HG03520 (cell line): ENCODE results near the gene EXOC6B.
"Not testable (repeated sequence)": the region's sequence is repeated elsewhere in the genome, so short reads cannot be mapped to it uniquely, and the experiment has no call there.

Experiments
- ATAC-seq: cut with Tn5 transposase; IDR thresholded peaks from one replicate; pipeline ENCODE4 v1.9.1; 2021; ENCODE audit warnings: mild to moderate bottlenecking, moderate library complexity; ENCODE audit not compliant: unreplicated experiment

Gene EXOC6B

GRCh38 chr2:72483346-72483745 is 342.5 kb downstream of the EXOC6B start:
- no peak for ATAC-seq

GRCh38 chr2:72475246-72475645 is 350.6 kb downstream of the EXOC6B start:
- no peak for ATAC-seq

GRCh38 chr2:72457801-72458516 is 367.9 kb downstream of the EXOC6B start:
- no peak for ATAC-seq

- ATAC-seq = no peak
These were observed 371.6 kb downstream of the EXOC6B start for GRCh38 chr2:72454189-72454588.

- no peak for ATAC-seq
These were observed 383.6 kb downstream of the EXOC6B start for GRCh38 chr2:72442270-72442669.

- no peak for ATAC-seq
These were observed 385.9 kb downstream of the EXOC6B start for GRCh38 chr2:72439892-72440291.

- no peak for ATAC-seq
These were observed 387.5 kb downstream of the EXOC6B start for GRCh38 chr2:72438364-72438763.

- ATAC-seq = no peak
These were observed 394.1 kb downstream of the EXOC6B start for GRCh38 chr2:72431737-72432136.

- no peak for ATAC-seq
These were observed 398.6 kb downstream of the EXOC6B start for GRCh38 chr2:72427022-72427861.

- ATAC-seq = no peak
These were observed 399.8 kb downstream of the EXOC6B start for GRCh38 chr2:72425996-72426395.

GRCh38 chr2:72423756-72424155 is 402.1 kb downstream of the EXOC6B start:
- no peak for ATAC-seq

GRCh38 chr2:72421771-72422379 is 404.0 kb downstream of the EXOC6B start:
- ATAC-seq = not testable (repeated sequence)

GRCh38 chr2:72415781-72416475 is 409.9 kb downstream of the EXOC6B start:
- ATAC-seq = no peak

GRCh38 chr2:72415241-72415661 is 410.6 kb downstream of the EXOC6B start:
- no peak for ATAC-seq

GRCh38 chr2:72414137-72414760 is 411.6 kb downstream of the EXOC6B start:
- no peak for ATAC-seq

GRCh38 chr2:72413716-72414115 is 412.1 kb downstream of the EXOC6B start:
- ATAC-seq = no peak

- no peak for ATAC-seq
These were observed 413.6 kb downstream of the EXOC6B start for GRCh38 chr2:72412214-72412613.

GRCh38 chr2:72399879-72400278 is 426.0 kb downstream of the EXOC6B start:
- no peak for ATAC-seq

- no peak for ATAC-seq
These were observed 430.7 kb downstream of the EXOC6B start for GRCh38 chr2:72395096-72395495.

GRCh38 chr2:72394541-72395070 is 431.2 kb downstream of the EXOC6B start:
- no peak for ATAC-seq
